ENCODE data around the gene ADCYAP1.

Gene ADCYAP1

GRCh38 chr18:908758-909724, 4.4 kb downstream of the ADCYAP1 start:
- in situ Hi-C loops (cut with MboI; ENCODE audit: low sequenced_read_pairs, unreplicated experiment), result no loop called here

GRCh38 chr18:910247-910646, 5.6 kb downstream of the ADCYAP1 start:
- in situ Hi-C loops (cut with MboI; ENCODE audit: low sequenced_read_pairs, unreplicated experiment), result no loop called here
- no peak for TF ChIP-seq CTCF (IDR thresholded peaks at IDR 0.05; ENCODE audit: borderline replicate concordance, control extremely low read depth, extremely low read depth, insufficient read depth, missing control alignments)
- no peak for DNase-seq (ENCODE audit: low spot score)

More at GRCh38 chr18:908758-909724, 4.4 kb downstream of the ADCYAP1 start:
- no peak for TF ChIP-seq CTCF (IDR thresholded peaks at IDR 0.05; ENCODE audit: borderline replicate concordance, control extremely low read depth, extremely low read depth, insufficient read depth, missing control alignments)
- no peak for DNase-seq (ENCODE audit: low spot score)

DNA sequence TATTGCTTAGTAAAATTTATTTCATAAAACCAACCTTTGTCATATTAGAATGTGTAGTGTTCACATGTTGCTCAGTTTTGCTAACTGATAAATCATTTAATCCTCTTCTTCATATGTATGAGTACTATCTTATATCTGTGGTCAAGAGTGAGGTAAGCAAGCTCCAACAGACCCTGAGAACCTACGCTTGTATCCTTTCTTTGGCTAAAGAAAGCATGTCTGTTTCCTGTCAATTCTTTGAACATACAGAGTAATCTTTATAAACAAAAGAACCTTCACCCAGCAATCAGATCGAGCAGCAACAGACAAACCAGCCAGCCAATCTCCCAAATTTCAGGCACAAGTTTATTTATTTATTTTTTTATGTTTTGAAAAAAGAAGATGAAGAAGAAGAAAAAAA, 6.4 kb downstream of the ADCYAP1 start:
- TF ChIP-seq CTCF (IDR thresholded peaks at IDR 0.05; ENCODE audit: borderline replicate concordance, control extremely low read depth, extremely low read depth, insufficient read depth, missing control alignments), result no peak
- in situ Hi-C loops (cut with MboI; ENCODE audit: low sequenced_read_pairs, unreplicated experiment), result no loop called here
- DNase-seq (ENCODE audit: low spot score), result no peak

DNA sequence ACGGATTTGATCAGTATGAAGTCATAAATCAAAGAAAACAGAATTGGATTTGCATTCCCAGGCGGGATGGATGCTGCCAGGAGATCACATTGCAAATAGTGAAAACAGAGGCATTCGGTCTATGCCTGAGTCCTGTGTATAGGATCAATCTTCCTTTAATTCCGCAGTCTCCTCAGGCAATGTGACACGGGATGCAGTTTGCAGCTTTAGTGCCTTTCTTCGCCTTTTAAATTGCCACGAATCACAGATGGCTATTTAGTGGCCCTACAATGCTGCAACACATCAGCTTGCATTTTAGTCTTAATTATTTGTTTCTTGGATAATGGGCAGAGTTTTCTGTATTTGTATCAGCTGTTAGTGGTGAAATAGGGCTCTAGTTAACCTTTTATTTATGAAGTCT, 6.8 kb downstream of the ADCYAP1 start:
- TF ChIP-seq CTCF (IDR thresholded peaks at IDR 0.05; ENCODE audit: borderline replicate concordance, control extremely low read depth, extremely low read depth, insufficient read depth, missing control alignments), result no peak
- no peak for DNase-seq (ENCODE audit: low spot score)
- in situ Hi-C loops (cut with MboI; ENCODE audit: low sequenced_read_pairs, unreplicated experiment), result no loop called here

GRCh38 chr18:916562-916961, 11.9 kb downstream of the ADCYAP1 start:
- in situ Hi-C loops (cut with MboI; ENCODE audit: low sequenced_read_pairs, unreplicated experiment), result no loop called here
- no peak for DNase-seq (ENCODE audit: low spot score)
- TF ChIP-seq CTCF (IDR thresholded peaks at IDR 0.05; ENCODE audit: borderline replicate concordance, control extremely low read depth, extremely low read depth, insufficient read depth, missing control alignments), result no peak

- DNase-seq (ENCODE audit: low spot score), result no peak
- no peak for TF ChIP-seq CTCF (IDR thresholded peaks at IDR 0.05; ENCODE audit: borderline replicate concordance, control extremely low read depth, extremely low read depth, insufficient read depth, missing control alignments)
- in situ Hi-C loops (cut with MboI; ENCODE audit: low sequenced_read_pairs, unreplicated experiment), result no loop called here
These were observed 14.4 kb downstream of the ADCYAP1 start for GRCh38 chr18:919078-919477.

All from GM13976 (cell line).